ENCODE measurements around the gene TFPT. TPM values are rescaled to one million over a fixed set of nuclear protein-coding genes. Genes with fewer than 3 reads are reported as not detected.

Gene TFPT
- total RNA-seq, 4 donors from 2014 or later = 11.1 to 20.4 (median 16.0) TPM

DNA sequence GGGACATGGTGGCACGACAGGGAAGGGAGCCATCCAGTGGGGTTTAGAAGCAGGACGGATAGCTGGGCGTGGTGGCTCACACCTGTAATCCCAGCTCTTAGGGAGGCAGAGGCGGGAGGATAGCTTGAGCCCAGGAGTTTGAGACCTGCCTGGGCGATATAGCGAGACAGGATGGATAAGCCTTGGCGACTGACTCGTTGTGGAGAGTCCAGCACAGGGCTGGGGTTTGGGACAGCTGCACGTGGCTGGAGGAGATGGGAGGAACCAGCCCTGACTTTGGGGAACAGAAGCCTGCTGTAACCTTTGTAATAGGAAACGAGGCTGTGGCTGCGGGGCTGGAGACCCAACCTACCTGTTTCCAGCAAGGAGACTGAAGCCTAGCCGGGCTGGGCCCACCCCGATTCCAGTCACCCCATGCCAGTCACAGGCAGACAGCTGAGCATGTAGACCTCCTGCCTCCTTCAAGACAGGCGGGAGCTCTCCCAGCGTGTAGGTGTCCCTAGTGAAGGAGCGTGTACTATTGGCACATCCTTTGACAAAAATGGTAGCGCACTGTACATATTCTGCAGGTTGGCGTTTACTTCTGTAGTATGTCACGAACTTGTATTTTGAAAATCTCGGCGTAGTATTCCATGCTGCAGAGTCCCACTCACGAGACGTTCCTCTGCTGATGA lies 36.0 kb upstream of the TFPT start:
- no peak overlapping the region for H3K4me3 ChIP-seq (ENCODE audit: low read depth, poor library complexity, severe bottlenecking)
- WGBS, 2 donors = 79 to 86% methylated on average over 23 of the region's 23 CpGs
- TF ChIP-seq POLR2A (IDR thresholded peaks at IDR 0.05) = no peak
- TF ChIP-seq, protein P1, sequence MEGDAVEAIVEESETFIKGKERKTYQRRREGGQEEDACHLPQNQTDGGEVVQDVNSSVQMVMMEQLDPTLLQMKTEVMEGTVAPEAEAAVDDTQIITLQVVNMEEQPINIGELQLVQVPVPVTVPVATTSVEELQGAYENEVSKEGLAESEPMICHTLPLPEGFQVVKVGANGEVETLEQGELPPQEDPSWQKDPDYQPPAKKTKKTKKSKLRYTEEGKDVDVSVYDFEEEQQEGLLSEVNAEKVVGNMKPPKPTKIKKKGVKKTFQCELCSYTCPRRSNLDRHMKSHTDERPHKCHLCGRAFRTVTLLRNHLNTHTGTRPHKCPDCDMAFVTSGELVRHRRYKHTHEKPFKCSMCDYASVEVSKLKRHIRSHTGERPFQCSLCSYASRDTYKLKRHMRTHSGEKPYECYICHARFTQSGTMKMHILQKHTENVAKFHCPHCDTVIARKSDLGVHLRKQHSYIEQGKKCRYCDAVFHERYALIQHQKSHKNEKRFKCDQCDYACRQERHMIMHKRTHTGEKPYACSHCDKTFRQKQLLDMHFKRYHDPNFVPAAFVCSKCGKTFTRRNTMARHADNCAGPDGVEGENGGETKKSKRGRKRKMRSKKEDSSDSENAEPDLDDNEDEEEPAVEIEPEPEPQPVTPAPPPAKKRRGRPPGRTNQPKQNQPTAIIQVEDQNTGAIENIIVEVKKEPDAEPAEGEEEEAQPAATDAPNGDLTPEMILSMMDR (IDR thresholded peaks at IDR 0.05) = no peak
- intact Hi-C loops (cut with DNase I; ENCODE audit: low total_unique reads) = no loop called here
- no peak for DNase-seq (ENCODE audit: low spot score in 2 of 2)

DNA sequence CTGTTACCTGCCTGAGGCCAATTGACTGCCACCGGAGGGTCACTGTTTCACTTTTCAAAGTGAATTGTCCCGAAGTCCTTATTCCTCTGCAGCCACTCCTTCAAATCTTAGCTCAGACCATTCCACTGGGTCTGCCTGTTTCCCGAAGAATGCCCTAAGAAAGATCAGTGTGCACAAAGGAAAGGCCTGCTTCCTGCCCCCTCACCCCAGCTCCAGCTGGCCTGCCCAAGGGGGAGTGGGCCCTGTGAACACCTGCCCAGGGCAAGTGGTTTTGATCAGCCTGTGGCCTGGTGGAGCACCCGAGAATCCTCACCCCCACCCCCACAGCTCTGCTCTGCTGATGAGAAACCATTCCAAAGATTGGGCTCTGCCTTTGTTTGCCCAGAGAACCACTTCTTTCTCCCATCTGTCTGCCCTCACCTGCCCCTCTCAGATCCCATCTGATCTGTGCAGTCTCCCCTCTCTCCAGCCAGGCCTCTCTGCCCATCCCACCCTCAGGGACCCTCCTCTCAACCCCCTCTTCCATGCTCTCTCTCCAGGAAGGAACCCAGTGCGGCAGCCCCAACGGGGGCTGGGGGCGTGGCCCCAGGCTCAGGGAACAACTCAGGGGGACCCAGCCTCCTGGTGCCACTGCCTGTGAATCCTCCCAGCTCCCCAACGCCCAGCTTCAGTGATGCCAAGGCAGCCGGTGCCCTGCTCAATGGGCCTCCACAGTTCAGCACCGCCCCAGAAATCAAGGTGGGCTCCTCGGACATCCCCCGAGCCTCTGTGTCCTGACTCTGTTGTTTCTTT lies 33.8 kb upstream of the TFPT start:
- intact Hi-C loops (cut with DNase I; ENCODE audit: low total_unique reads) = no loop called here
- no peak overlapping the region for H3K4me3 ChIP-seq (ENCODE audit: low read depth, poor library complexity, severe bottlenecking)

DNA sequence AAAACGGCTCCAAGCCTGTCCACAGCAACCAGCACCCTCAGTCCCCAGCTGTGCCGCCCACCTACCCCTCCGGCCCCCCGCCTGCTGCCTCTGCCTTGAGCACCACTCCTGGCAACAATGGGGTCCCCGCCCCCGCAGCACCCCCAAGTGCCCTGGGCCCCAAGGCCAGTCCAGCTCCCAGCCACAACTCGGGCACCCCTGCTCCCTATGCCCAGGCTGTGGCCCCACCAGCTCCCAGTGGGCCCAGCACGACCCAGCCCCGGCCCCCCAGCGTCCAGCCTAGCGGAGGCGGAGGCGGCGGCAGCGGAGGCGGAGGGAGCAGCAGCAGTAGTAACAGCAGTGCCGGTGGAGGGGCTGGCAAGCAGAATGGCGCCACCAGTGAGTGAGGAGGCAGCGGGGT lies 32.7 kb upstream of the TFPT start:
- DNase-seq (ENCODE audit: low spot score in 2 of 2) = no peak
- H3K4me3 ChIP-seq (ENCODE audit: low read depth, poor library complexity, severe bottlenecking) = no peak overlapping the region
- TF ChIP-seq, protein P1 (IDR thresholded peaks at IDR 0.05) = no peak
- TF ChIP-seq POLR2A (IDR thresholded peaks at IDR 0.05) = no peak
- intact Hi-C loops (cut with DNase I; ENCODE audit: low total_unique reads) = no loop called here
- WGBS, 2 donors = 81 to 87% methylated on average over 4 to 19 of the region's 19 CpGs

More for the DNA sequence above, 33.8 kb upstream of the TFPT start:
- DNase-seq (ENCODE audit: low spot score in 2 of 2) = no peak
- 83 to 86% methylated on average over 12 of the region's 12 CpGs for WGBS, 2 donors
- TF ChIP-seq POLR2A (IDR thresholded peaks at IDR 0.05) = no peak
- TF ChIP-seq, protein P1 (IDR thresholded peaks at IDR 0.05) = no peak

DNA sequence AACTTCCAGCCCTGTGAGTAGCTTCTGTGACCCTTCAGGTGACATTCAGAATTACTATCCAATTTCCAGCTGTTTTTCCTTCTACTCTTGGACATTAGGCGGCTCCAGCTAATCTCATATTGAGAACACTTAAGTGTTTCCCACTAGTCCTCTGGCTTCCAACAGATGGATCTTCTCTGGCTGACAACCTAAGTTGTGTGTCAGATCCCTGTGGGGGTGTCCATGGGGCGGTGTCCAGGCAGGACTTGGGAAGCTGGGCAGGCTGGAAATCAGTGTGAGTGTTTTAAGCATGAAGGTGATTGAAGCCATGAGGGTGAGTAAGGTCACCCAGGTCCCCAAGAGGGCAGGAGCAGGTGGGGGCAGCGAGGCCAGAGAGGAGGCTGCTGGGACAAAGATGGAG lies 32.2 kb upstream of the TFPT start:
- intact Hi-C loops (cut with DNase I; ENCODE audit: low total_unique reads) = no loop called here
- TF ChIP-seq, protein P1 (IDR thresholded peaks at IDR 0.05) = no peak
- no peak for TF ChIP-seq POLR2A (IDR thresholded peaks at IDR 0.05)
- DNase-seq (ENCODE audit: low spot score in 2 of 2) = no peak
- 78 to 92% methylated on average over 3 of the region's 3 CpGs for WGBS, 2 donors
- no peak overlapping the region for H3K4me3 ChIP-seq (ENCODE audit: low read depth, poor library complexity, severe bottlenecking)

DNA sequence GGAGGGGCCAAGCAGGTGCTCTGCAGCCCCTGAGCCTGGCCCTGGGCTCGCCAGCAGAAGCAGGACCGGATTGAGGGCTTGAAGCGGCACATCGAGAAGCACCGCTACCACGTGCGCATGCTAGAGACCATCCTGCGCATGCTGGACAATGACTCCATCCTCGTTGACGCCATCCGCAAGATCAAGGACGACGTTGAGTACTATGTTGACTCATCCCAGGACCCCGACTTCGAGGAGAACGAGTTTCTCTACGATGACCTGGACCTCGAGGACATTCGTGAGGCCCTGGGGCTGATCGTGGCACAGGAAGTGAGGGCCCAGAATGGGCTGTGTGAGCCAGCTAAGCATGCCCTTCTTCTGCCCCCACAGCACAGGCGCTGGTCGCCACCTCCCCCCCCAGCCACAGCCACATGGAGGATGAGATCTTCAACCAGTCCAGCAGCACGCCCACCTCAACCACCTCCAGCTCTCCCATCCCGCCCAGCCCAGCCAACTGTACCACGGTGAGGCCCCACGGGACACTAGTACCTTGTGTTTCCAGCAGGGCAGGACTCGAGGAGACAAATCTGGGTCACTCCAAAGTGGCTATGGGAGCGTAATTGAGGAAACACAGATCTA lies 30.2 kb upstream of the TFPT start:
- WGBS, 2 donors = 85 to 86% methylated on average over 28 of the region's 28 CpGs
- H3K4me3 ChIP-seq (ENCODE audit: low read depth, poor library complexity, severe bottlenecking) = no peak overlapping the region
- no peak for TF ChIP-seq POLR2A (IDR thresholded peaks at IDR 0.05)
- TF ChIP-seq, protein P1 (IDR thresholded peaks at IDR 0.05) = no peak
- DNase-seq (ENCODE audit: low spot score in 2 of 2) = no peak
- intact Hi-C loops (cut with DNase I; ENCODE audit: low total_unique reads) = no loop called here
